T-helper 2 cell (primary cell): ENCODE results near the gene PLEKHA5.
"Not testable (repeated sequence)": the region's sequence is repeated elsewhere in the genome, so short reads cannot be mapped to it uniquely, and the experiment has no call there.

Source experiments
- DNase-seq, 5 experiments: peaks; one replicate each; pipeline versions ENCODE4 v3.0.0 to v3.0.0-alpha.2; 2012 to 2022
- total RNA-seq, 2 donors: gene quantifications; one replicate each; lab custom pipeline; 2026; lab: John Stamatoyannopoulos, UW

The PLEKHA5 gene, protein sequence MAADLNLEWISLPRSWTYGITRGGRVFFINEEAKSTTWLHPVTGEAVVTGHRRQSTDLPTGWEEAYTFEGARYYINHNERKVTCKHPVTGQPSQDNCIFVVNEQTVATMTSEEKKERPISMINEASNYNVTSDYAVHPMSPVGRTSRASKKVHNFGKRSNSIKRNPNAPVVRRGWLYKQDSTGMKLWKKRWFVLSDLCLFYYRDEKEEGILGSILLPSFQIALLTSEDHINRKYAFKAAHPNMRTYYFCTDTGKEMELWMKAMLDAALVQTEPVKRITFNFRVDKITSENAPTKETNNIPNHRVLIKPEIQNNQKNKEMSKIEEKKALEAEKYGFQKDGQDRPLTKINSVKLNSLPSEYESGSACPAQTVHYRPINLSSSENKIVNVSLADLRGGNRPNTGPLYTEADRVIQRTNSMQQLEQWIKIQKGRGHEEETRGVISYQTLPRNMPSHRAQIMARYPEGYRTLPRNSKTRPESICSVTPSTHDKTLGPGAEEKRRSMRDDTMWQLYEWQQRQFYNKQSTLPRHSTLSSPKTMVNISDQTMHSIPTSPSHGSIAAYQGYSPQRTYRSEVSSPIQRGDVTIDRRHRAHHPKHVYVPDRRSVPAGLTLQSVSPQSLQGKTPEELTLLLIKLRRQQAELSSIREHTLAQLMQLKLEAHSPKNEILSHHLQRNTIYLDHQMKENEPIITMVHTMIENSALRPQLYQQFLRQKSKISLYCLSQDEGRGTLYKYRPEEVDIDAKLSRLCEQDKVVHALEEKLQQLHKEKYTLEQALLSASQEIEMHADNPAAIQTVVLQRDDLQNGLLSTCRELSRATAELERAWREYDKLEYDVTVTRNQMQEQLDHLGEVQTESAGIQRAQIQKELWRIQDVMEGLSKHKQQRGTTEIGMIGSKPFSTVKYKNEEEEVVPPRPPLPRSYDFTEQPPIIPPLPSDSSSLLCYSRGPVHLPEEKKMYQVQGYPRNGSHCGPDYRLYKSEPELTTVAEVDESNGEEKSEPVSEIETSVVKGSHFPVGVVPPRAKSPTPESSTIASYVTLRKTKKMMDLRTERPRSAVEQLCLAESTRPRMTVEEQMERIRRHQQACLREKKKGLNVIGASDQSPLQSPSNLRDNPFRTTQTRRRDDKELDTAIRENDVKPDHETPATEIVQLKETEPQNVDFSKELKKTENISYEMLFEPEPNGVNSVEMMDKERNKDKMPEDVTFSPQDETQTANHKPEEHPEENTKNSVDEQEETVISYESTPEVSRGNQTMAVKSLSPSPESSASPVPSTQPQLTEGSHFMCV
- 6.9 to 21.8 reads per million in 2 donors for total RNA-seq

DNA sequence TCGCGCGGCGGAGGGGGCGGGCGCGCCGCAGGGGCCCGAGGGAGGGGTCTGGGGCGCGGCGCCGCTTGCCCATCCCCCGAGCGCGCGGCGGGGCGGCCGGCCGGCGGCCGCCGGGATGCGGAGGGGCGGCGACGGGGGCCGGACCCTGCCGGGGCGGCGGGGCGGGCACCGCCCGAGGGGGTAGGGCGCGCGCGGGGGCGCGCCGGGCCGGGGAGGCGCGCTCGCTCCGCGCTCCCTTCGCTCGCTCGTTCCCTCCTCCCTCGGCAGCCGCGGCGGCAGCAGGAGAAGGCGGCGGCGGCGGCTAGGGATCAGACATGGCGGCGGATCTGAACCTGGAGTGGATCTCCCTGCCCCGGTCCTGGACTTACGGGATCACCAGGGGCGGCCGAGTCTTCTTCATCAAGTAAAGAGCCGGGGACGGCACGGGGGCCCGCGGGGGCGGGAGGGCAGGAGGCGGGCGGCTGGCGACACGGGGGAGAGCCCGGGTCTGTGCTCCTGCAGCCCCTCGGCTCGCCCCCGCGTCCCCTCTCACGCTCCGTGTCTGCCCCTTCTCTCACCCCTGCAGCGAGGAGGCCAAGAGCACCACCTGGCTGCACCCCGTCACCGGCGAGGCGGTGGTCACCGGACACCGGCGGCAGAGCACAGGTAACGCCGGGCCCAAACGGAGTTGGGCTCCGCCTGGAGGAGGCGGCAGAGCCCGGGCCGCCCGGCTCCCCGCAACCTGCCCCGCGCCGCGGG, at the start of gene PLEKHA5:
TSS of gene PLEKHA5 (plus strand) at position 248 of the 738 bp plus-strand sequence. CDS start at position 315, 67 bp downstream.
- peak in 3 of 5 experiments; percentile 18 to 78 (median 28) for DNase-seq

DNA sequence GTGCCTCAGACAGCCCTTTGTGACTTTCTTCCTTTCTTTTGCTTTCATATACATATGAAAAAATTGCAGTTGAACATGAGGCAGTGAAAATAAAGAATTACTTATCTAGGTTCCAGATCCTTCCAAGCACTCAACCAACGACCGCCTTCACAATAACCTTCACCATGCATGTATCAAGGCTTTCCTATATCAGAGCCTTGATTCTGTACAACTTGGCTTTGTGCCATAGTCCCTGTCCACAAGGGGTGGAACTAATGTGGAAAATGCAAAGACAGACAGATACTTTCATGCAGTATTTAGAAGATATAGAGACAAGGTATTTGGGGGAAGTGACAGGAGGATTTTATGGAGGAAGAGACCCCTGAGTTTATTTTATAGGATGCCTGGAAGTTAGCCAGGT, 48.6 kb upstream of the PLEKHA5 start:
- no peak for DNase-seq

DNA sequence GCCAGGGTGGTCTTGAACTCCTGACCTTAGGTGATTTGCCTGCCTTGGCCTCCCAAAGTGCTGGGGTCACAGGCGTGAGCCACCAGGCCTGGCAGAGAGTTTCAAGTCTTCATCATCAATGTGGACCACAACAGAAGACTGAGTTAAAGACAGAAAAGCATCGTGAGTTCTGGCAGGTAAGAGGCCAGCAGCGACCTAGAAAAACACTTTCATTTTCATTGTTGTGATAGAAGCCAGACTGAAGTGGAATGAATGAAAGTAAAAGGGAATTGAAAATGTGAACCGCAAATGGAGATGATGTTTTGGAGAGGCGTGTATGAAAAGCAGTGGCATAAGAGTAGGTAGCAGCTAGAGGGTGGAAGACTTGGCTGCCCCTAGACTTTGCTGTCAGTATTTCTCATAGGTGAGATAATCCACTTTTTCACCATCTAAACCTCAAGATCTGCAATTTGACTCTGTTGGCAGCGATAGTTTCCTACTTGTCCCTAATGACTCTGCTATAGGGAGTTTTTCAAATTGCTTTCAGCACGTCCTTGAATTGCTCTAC, 47.1 kb upstream of the PLEKHA5 start:
- DNase-seq = peak in 1 of 5 experiments; percentile 34

DNA sequence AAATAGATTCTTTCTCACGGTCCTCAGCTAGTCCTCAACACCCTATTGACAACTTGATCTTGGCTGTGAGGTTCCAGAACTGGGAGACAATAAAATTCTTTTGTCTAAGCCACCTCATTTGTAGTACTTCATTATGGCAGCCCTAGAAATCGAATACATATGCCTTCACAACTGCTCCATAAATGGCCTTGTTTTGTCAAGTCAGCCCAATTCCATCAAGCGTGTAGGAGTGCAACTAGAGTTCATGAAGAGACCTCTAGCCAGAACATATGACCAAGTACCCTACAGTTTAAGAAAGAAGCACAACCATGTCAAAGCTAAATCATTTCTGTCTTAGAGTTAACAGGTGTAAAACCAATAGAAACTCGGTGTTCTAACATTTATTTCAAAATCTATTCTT, 45.0 kb upstream of the PLEKHA5 start:
- no peak for DNase-seq

DNA sequence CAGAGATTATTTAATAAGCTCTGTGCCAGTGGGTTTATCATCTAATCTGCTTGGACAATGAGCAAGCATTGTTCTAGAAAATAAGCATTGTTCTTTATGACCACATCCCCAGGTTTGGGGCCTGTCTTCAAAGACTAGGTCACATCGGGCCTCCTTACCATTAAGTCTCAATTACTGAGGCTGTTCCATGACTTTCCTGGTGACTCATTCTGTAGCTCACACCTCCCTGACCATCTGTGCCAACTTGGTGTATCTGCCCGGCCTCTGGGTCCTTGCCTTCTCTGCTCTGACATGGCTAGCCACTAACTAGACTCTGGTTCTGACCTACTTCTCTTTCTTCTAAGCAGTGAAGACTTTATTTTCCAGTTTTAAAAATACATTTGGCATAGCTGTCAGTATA, 44.4 kb upstream of the PLEKHA5 start:
- DNase-seq = no peak

DNA sequence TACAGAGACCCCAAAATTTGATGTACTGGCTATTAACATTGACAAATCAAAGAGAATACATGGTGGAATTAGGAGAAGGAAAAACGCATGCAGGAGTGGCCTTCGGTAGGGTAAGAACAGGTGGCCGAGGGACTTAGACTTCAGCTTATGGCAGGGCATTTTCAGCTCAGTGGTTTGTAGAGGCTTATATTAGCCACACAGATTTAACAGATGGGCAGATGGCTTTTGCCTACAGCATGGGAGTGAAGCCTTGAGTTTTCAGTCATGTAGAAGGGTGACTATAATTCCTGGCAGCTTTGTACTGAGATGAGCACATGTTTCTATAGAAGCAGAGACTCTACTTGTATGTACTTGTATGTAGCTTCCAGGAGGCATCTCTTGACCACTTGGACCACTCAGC, 40.9 kb upstream of the PLEKHA5 start:
- no peak for DNase-seq

DNA sequence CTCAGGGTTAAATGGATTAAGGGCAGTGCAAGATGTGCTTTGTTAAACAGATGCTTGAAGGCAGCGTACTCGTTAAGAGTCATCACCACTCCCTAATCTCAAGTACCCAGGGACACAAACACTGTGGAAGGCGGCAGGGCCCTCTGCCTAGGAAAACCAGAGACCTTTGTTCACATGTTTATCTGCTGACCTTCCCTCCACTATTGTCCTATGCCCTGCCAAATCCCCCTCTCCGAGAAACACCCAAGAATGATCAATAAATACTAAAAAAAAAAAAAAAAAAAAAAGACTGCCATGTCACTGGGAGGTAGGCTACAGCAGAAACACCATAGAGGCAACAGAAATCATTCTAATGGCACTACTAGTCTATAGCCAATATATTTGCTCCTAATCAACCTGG, 37.1 kb upstream of the PLEKHA5 start:
- not testable (repeated sequence) for DNase-seq

DNA sequence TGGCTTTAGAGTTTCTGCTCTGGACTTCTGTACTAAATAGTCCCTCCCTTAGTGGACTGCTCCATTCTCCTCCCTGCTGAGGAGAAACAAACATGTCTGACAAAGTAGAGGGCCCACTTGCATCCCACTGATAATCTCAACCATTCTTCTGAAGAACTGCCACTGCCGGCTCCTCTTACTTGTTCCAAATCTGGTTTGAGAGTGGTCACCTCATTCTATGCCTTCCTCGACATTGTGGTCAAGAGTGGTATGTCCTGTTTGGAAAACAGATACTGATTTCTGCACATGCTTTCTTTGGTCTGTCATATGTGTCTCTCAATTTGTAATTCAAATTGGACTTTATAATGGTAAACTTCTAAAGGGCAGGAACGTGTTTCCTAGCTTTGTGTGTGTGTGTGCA, 36.3 kb upstream of the PLEKHA5 start:
- DNase-seq = no peak

DNA sequence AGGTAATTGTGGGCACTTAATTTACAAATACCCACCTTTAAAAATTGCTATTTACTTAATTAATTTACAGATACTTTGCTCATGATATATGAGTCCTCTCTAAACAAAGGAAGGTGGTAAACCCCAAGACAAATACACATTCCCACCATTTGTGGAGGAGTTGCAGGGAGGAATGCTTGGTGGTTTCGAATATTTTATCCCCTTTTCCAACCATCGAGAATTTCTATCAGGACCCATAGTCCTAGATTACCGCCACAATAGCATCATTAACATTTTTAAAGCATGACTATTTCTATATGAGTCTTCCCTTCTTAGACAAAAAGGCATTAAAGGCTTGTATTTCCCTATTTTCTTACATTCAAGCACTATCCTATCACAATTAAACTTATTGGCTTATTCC, 34.2 kb upstream of the PLEKHA5 start:
- no peak for DNase-seq

DNA sequence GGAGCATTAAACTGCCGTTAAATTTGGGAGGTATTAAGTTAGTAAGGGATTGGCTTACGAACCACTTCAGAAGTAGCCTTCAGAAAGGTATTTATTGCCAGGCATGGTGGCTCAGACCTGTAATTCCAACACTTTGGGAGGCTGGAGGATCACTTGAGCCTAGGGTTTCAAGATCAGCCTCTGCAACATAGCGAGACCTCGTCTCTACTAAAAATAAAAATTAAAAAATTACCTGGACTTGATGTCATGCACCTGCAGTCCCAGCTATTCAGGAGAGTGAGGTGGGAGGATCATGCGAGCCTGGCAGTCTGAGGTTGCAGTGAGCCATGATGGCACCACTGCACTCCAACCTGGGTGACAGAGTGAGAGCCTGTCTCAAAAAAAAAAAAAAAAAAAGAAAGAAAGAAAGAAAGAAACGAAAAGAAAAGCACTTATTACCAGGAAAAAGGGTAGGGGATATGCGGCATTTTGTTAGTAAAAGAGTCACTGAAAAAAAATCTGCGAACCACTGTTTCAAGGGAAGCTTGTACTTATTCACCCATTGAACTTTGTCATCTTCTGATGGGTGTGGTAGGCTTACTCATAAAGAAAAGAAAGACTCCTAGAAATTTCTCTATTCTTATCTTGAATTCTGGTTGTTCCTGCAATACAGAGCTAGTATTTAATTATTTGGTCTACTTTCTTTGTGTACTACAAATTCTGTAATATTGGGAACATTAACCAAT, 33.6 kb upstream of the PLEKHA5 start:
- no peak for DNase-seq

DNA sequence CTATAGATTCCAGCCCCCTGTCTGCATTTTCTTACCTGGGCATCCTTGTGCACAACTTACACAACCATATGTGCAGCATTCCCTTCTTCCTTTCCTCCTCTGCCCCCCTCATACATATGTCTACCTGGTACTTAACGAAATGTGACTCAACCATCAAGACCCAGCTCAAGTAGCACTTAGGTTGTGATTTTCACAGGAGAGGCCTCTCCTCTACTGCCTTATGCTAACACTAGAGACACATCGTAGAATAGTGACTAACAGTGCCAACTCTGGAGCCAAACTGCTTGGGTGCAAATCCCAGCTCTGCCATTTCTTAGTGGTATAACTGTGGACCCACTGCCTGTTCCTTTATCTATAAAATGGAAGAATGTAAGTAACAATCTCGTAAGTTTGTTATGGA, 24.1 kb upstream of the PLEKHA5 start:
- no peak for DNase-seq

DNA sequence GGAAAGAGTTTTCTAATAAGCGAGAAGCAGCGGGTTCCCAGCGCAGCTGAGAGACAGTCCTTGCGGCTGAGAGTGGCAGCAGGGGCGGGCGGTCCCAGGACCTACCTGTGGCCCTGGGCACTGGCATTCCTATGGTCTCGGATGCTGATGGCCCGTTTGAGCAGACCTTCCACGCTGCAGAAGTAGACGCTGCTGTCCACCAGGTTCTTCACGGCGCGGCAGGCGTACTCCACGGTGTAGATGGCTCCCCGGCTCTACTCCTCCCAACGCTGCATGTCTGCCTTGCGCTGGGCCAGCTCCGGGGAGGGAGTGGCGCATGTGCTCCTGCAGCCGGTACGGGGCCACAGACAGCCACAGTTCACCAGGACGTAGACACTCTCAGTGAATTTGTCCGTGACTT, 21.8 kb upstream of the PLEKHA5 start:
- no peak for DNase-seq

DNA sequence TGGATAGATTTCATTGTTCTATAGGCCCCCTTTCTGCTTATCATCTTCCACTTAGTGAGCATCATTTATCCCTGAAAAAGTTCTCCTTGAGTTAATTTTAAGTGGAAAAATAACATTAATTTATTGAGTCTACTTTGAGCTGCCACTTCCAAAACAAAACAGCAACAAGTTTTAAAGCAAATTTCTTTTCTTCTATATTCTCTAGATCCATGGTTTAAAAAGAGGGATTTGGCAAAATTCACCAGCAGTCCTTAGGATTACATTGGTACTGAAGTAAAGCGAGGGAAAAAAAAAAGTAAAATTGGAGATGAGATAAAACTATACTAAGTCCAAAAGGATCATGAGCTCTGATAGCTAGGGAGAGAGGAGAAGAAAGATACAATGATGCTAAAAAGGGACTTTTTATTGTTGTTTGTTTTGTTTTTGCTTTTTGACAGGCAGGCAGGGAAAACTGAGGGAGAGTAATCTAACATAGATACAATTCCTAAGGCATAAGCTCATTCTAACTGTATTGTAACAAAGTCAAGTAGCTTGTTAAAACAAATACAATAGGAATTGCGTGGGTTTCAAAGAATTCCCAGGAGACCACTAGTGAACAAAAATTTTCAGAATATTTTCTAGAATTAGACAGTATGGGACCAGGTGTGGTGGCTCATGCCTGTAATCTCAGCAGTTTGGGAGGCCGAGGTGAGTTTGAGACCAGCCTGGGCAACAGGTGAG, 19.2 kb upstream of the PLEKHA5 start:
- no peak for DNase-seq

DNA sequence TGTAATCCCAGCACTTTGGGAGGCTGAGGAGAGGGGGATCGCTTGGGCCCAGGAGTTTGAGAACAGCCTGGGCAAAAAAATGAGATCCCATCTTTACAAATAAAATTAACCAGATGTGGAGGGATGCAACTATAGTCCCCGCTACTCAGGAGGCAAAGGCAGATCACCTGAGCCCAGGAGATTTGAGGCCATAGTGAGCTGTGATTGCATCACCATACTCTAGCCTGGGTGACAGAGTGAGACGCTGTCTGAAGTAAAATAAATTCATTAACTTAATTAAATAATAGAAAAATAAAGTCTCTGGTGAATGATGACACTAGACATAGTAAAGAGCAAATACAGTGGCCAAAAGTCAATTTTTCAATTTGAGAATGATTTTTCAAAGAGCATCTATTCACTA, 16.1 kb upstream of the PLEKHA5 start:
- no peak for DNase-seq

DNA sequence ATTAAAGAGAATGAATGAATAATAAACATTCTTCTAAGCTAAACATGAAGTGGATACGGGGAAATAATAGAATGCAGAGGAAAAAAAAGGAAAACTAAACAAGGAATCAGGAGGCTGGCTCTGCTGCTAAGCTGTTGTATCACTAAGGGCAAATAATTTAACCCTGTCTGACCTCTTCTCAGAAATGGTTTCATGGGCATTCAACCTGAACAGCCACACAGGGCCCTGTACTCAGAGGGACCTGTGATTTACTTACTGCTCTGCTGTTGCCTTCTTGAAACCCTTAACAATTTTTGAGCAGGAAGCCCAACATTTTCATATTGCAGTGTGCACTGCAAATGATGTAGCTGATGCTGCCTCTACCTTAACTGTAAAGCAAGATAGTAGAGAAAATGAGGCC, 14.2 kb upstream of the PLEKHA5 start:
- no peak for DNase-seq

DNA sequence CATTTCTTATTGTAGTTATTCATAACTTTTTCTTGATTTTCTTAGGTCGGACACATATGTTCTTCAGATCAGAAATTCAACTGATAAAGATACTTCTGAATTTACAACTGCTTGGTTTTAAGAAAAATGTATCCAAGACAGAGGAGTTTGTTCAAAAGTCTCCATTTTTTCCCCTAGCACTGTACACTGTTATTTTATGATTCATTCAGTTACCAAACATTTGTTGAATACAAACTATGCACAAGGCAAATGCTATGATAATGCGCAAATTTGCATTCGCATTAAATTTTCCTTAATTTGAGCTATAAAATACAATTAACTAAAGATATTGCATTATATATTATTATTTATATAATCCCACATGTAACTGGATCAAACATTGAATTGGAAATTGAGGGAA, 10.1 kb upstream of the PLEKHA5 start:
- no peak for DNase-seq

DNA sequence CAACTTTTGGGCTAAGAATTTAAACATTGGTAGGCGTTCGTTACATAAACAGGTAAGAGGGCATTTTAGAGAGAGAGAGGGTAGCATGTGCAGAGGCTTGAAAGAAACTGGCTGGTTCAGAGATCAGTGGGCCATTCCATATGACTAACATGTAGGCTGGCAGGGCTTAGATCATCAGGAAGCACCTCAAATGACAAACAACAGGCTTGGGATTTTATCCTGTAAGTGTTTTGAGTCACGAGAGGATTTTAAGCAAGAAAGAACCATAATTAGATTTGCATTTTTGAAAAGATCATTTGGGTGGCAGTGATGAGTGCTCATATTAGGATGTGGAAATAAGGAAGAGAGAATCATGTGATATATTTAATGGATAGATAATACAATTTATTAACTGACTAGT, 8.7 kb upstream of the PLEKHA5 start:
- no peak for DNase-seq

DNA sequence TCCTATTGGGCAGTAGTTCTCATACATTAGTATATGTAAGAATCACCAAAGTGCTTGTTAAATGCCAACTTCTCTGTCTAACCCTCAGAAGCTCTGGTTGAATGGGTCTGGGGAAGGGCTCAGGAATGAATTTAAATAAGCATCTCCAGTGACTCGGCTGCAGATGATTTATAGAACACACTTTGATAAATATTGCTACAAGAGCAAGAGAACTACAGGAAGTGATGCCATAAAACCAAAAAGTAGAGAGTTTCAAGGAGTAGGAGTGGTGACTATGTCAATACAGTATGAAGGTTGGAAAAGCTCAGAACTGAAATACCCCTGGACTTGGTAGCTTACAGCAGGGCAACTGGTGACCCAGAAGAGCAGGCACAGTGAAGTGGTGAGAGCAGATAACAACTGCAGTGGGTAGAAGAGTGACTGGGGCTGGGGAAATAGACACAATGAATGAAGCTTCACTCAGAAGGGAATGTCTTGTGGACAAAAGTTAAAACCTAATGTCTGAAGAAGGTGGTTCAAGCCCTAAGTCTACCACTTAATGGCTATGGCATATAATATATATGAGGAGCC, 8.0 kb upstream of the PLEKHA5 start:
- no peak for DNase-seq

DNA sequence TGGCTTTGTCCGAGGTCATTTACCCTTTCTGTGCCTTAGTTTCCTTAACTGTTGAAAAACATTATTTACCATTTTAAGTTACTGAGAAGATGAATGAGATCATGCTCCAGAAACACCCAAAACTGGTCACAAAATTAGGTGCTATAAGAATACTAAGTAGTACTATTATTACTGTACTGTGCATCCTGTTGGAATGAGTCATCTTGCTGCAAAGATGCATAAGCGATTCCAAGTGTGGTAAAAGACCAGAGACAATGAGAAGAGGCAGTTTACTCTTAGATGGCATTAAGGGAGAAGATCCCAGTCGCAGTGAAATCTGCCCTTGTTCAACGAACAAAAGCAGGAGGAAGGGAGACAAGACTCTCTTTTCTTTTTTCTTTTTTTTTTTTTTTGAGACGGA, 4.2 kb upstream of the PLEKHA5 start:
- peak in 1 of 5 experiments; percentile 77 for DNase-seq

DNA sequence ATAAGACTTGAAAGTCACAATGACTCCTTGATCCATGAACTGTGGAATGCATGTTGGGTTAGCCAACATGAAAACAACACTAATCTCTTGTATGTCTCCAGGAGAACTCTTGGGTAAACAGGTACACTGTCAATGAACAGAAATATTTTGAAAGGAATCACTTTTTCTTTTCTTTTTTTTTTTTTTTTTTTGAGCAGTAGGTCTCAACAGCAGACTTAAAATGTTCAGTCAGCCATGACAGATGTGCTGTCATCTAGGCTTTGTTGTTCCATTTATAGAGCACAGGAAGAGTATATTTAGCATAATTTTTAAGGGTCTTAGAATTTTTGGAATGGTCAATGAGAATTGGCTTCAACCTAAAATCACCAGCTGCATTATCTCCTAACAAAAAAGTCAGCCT, 2.3 kb upstream of the PLEKHA5 start:
- no peak for DNase-seq
